HG02588 (cell line): ENCODE data around the gene ILK.

ENCODE experiments used
- ATAC-seq: cut with Tn5 transposase; IDR thresholded peaks from one replicate; pipeline ENCODE4 v1.9.1; 2021; ENCODE audit warnings: mild to moderate bottlenecking, moderate library complexity; ENCODE audit not compliant: unreplicated experiment

The ILK gene

DNA sequence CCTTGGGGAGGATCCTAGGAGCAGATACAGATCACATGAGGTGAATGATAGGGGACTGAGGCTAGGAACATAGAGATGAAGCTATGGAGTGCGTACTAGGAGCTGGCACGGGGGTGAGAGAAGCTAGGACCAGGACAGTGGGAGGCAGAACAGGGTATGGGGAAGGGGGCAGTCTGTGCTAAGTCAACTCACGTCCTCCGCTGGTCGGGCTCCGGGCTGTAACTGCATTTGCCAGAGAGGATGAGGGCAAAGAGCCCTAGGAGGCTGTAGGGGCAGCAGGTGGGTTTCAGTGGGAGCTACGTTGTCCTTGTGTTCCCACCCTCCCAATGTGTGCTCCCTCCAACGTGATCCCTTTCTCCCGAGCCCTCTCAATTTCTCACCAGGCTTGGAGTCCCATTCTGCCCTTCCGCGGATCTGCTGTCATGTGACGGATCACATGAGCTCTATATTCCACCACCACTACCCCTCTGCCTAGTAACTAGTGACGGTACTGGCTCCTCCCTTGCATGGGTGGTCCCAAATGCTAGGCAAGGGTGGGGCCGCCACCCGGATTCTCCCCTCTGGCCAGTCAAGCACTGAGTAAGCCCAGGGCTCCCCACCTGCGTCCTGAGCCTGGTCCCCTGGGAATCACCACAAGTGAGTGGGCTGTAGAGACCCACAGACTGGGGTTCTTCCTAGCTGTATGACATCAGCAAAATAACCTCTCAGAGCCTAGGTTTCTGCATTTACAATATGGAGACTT lies 15.6 kb downstream of the ILK start, which contains the start of gene TPP1:
TPP1 (minus strand) TSS at position 419 of the 742 bp plus-strand sequence; CDS start at position 397, 22 bp downstream.
- peak; percentile 99 for ATAC-seq

DNA sequence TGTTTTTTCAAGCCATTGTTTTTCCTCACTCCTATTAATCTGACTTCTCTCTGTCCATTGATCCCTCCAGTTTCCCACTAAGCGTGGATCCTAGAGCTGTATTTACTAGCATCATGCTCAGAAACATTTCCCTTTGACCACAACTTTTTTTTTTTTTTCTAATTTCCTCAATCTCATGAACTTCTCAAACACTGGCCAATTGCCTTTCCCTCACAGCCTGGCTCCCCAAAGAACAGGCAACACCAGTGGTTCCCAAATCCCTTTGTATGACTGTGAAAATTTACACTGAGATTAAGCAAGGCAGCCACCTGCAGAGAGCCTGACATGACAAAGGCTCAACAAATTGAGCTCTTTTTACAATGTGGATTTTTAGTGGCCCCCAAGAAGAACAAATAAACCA lies 17.1 kb downstream of the ILK start:
- ATAC-seq = no peak

DNA sequence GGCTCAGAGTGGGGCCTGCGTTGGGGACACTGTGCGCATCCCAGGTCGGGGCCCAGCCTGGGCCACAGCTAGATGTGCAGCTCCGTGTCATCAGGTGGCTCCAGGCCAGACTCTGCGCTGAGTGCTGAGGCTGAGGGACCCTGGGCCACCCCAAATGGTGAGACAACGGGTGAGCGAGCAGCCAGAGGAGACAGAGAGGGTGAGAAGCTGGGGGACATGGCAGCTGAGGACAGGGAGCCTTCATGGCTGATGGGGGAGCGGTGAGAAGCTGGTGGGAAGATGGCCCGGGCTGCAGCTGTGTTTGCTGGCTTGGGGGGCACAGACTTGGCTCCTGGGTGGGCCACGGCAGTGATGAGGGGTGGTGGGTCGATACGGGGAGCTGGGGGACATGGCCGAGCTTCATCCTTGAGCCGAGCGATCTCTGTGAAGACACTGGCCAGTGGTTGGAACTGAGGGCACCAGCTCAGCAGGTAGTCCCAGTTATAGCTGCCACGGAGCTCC lies 18.2 kb downstream of the ILK start:
- no peak for ATAC-seq

DNA sequence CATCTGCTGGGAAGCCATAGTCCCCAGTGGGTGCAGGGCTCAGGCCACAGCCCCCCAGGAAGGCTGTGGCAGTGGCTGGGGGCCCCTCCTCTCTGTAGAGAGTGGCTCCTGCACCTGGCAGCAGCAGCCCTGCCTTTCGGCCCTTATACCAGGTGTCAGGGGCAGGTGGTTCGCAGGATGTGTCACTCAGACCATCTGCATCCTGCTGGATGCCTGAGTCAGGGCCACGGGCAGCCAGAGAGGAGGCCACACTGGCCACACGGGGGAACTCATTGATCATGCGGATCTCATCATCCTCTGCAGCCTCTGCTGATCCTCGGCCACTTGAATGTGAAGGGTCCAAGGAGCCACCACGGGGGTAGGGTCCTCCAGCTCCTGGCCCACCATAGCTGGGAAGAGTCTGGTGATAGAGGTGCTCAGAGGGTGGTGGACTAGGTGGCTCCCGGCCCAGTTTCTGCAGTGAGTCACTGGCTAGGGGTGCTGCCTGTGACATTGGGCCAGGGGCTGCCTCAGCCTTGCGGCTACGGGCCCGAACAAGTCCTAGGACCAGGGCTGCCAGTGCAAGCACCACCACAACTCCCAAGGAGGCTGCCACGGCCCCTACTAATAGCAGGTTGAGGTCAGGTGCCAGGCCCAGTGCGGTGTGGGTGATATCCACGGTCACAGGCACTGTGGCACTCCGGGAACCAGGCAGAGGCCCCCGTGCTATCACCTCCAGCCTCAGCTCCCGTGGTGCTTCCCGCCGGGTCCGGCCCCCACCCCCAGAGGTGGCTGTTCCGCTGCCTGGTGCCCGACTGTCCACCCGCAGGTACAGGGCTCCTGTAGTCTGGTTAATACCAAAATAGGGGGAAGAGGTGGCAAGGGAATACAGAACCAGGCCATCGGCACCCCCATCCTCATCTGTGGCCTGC lies 18.9 kb downstream of the ILK start:
- ATAC-seq = no peak

DNA sequence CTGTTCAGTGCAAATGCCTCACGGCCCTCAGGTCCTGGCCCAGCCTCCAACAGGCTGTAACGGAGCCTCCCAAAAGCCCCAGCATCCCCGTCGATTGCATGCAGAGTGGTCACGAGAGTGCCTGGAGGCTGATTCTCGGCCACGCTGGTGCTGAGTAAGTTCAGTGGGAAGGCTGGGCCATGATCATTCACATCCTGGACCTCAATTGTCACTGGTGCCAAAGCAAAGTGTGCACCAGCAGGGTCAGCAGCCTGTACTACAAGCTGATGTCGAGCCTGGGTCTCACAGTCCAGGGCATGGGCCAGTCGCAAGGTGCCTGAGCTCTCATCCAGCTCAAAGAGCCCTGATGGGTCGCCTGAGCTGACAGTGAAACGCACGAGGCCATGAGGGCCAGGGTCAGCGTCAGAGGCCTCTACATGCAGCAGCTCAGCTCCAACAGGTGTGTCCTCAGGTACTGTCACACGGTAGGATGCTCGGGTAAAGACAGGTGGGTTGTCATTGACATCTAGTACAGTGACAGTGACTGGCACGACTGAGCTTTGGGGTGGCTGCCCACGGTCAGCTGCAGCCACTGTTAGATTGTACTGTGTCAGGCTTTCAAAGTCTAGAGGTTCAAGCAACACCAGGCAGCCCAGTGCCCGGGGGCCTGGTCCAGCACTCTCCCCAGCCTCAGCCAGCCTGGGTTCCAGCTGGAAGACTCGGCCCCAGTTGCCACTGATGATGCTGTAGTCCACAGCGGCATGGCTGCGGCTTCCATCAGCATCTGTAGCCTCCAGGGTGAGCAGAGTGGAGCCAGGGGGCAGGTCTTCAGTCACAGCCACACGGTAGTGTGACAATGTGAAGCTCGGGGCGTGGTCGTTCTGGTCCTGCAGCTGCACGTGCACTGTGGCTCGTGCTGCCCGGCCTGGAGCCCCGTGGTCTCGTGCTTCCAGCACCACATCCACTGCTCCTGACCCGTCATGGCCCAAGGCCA lies 20.1 kb downstream of the ILK start:
- no peak for ATAC-seq

GRCh38 chr11:6625156-6625831 lies 21.7 kb downstream of the ILK start:
- no peak for ATAC-seq

- no peak for ATAC-seq
Measured at GRCh38 chr11:6625832-6626420, 22.4 kb downstream of the ILK start.

- no peak for ATAC-seq
Measured at GRCh38 chr11:6626971-6627761, 23.6 kb downstream of the ILK start.

DNA sequence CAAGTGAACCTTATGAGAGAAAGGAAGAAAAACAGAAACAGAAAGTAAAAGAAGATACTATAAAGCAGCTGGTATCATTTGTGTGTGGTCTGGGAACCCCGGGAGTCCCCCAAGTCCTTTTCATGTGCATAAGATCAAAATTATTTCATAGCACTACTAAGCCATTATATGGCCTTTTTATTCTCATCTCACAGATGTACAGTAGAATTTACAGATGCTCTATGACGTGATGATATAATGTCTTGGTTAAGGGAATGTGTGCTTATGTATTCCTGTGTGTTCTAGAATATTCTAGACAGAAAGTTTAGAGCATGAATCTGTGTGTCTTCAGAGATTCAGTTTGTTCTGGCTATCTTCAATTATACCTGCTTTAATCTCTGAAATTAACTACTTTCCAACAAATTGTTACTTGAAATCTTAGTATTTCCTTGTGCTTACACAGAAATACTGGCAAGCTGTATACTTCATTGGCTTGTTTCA lies 24.2 kb downstream of the ILK start:
- ATAC-seq = peak; percentile 74

GRCh38 chr11:6628526-6628925 lies 25.0 kb downstream of the ILK start:
- no peak for ATAC-seq

- ATAC-seq = no peak
Measured at GRCh38 chr11:6629573-6629891, 26.0 kb downstream of the ILK start.

- ATAC-seq = no peak
Measured at GRCh38 chr11:6629892-6630631, 26.5 kb downstream of the ILK start.

- ATAC-seq = no peak
Measured at GRCh38 chr11:6630632-6631291, 27.2 kb downstream of the ILK start.

DNA sequence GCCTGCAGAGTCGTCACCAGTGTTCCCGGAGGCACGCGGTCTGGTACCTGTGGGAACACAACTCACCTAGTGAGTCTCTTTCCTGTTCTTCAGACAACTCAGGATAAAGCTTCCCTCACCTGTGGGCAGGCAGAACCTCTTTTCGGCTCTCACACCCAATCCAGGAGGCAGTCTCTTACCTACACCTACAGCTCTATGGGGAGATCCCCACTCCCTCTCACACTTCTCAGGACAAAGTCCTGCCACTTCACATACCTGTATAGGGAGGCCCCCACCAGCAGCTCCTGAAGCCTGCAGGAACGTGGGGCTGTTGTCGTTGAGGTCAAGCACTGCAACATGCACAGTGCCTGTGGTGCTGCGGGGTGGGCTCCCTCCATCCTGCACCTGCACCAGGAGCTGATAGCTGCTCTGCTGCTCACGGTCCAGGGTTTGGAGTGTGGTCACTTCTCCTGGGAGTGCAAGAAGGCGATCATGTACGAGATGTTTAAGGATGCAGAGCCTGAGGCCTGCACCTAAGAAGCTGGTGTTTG lies 27.9 kb downstream of the ILK start:
- ATAC-seq = no peak

DNA sequence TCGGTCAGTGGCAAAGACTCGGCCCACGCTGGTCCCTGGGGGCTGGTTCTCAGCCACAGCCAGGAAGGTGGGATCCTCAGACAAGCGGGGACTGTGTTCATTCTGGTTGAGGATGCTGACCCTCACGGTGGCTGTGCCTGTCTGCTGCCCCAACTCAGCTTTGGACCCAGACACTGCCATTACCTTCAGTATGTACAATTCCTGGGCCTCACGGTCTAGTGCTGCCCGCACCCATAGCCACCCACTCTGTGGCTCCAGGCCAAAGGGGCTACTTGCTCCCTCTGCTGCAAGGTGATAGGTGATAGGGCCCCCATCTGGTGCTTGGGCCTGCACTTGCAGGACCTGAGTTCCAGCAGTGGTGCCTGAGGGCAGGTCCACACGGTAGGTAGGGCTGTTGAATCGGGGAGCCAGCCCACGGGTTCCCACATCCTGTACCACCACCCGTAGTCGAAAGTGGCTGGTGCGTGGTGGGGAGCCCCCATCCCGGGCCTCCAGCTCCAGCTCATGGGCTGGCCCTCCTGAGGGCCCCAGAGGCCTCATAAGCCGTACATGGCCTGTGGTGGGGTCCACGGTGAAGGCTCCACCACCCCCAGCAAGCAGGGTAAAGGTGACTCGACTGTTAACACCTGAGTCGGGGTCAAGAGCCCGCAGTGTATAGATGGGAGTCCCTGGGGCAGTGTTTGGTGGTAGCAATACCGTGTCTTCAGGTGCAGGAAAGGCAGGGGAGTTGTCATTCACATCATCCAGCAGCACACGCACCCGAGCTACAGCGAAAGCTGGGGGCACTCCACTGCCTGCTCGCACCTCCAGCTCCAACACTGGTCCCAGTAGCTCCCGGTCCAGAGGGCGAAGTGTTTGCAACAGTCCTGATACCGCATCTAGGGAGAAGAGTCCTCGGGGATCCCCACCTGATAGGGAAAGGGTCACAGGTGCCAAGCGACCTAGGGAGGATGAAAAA lies 28.8 kb downstream of the ILK start:
- ATAC-seq = no peak
